CD8-positive, alpha-beta memory T cell (primary cell): Measurements from ENCODE around the gene MARK3. TPM values are rescaled to one million over a fixed set of nuclear protein-coding genes. Genes with fewer than 3 reads are reported as not detected.

ENCODE experiments used
- CTCF ChIA-PET: fragments of 350-600 bp; sonication (Branson Sonifier 250); formaldehyde crosslinking; loops from one replicate; lab custom pipeline; 2021; ENCODE audit warnings: antibody characterized with exemption; lab: Charles Lee
- POLR2A ChIA-PET: fragments of 350-600 bp; sonication (Branson Sonifier 250); formaldehyde crosslinking; loops from one replicate; lab custom pipeline; 2021; ENCODE audit warnings: antibody characterized with exemption; lab: Charles Lee
- DNase-seq, 5 donors: peaks; one replicate each; pipeline versions ENCODE4 v3.0.0 to v3.0.0-alpha.2; 2020 to 2022; ENCODE audit warnings: mixed read lengths in 1 of 5
- H3K27ac ChIP-seq: one replicate; pipeline ENCODE4 v1.7.0; 2013; ENCODE audit warnings: low read depth, mild to moderate bottlenecking, low read length, moderate library complexity
- H3K27me3 ChIP-seq: 2 replicates; pipeline ENCODE4 v1.7.0; 2013; ENCODE audit warnings: low read length, mild to moderate bottlenecking; ENCODE audit not compliant: insufficient read depth, poor library complexity, severe bottlenecking
- H3K36me3 ChIP-seq: 2 replicates; pipeline ENCODE4 v1.7.0; 2013; ENCODE audit warnings: mild to moderate bottlenecking, low read length, moderate library complexity; ENCODE audit not compliant: insufficient read depth
- H3K4me1 ChIP-seq: 2 replicates; pipeline ENCODE4 v1.7.0; 2013; ENCODE audit warnings: mild to moderate bottlenecking, low read length, moderate library complexity; ENCODE audit not compliant: insufficient read depth
- H3K4me3 ChIP-seq: 2 replicates; pipeline ENCODE4 v1.7.0; 2013; ENCODE audit warnings: mild to moderate bottlenecking, low read length
- H3K9me3 ChIP-seq: 2 replicates; pipeline ENCODE4 v1.7.0; 2013; ENCODE audit warnings: mild to moderate bottlenecking, low read length
- H3K27ac Mint-ChIP-seq, 8 donors: one replicate each; pipeline ENCODE4 v1.8.0; 2020 to 2021; ENCODE audit warnings: mixed read lengths in 8 of 8, mild to moderate bottlenecking in 6 of 8, inconsistent platforms in 3 of 8, moderate library complexity in 3 of 8
- H3K27me3 Mint-ChIP-seq, 2 donors: one replicate each; pipeline ENCODE4 v1.8.0; 2020 to 2021; ENCODE audit warnings: mixed read lengths in 2 of 2, mild to moderate bottlenecking in 1 of 2, moderate library complexity in 1 of 2
- H3K36me3 Mint-ChIP-seq, 3 donors: one replicate each; pipeline ENCODE4 v1.8.0; 2020 to 2021; ENCODE audit warnings: mixed read lengths in 3 of 3, inconsistent platforms in 1 of 3, mild to moderate bottlenecking in 1 of 3
- H3K4me1 Mint-ChIP-seq, 3 donors: one replicate each; pipeline ENCODE4 v1.8.0; 2020 to 2021; ENCODE audit warnings: mixed read lengths in 3 of 3, inconsistent platforms in 1 of 3, mild to moderate bottlenecking in 1 of 3
- H3K4me3 Mint-ChIP-seq, 7 donors: one replicate each; pipeline ENCODE4 v1.8.0; 2020 to 2021; ENCODE audit warnings: mixed read lengths in 7 of 7, mild to moderate bottlenecking in 6 of 7, moderate library complexity in 4 of 7, inconsistent platforms in 2 of 7
- H3K9me3 Mint-ChIP-seq, 5 donors: one replicate each; pipeline ENCODE4 v1.8.0; 2020 to 2022; ENCODE audit warnings: mixed read lengths in 5 of 5, mild to moderate bottlenecking in 3 of 5, moderate library complexity in 2 of 5, inconsistent platforms in 1 of 5
- polyA plus RNA-seq: library from polyadenylated mRNA; unstranded; fragments of 300-500 nt; fragmentation: Illumina TruSeq; gene quantifications from one replicate; pipeline ENCODE4 v1.2.3, GENCODE V29; 2021
- total RNA-seq, 2 experiments: library from RNA; stranded (reverse); gene quantifications; one replicate each; pipeline ENCODE4 v1.2.3, GENCODE V29; 2021

Gene MARK3
- total and polyA plus RNA-seq, 3 experiments from 2014 or later, result 45.7 to 92.7 (median 91.9) TPM

GRCh38 chr14:103392106-103392505 is 6.9 kb downstream of the MARK3 start:
- Mint-ChIP-seq H3K36me3 (no peaks in the 10 kb centered on the region), H3K4me3 (no peak overlapping the region), H3K27ac (peak overlapping the region in 4 of 8 donors; percentile 17 to 75 (median 36)), H3K27me3 (no peaks in the 10 kb centered on the region), H3K9me3 (no peaks in the 10 kb centered on the region), H3K4me1 (peaks cover 61 to 88% (median 77%) of the 10 kb centered on the region in 3 donors)
- no peaks in the 10 kb centered on the region for H3K36me3 ChIP-seq
- no peak for DNase-seq
- POLR2A ChIA-PET, result no interaction called here
- CTCF ChIA-PET, result interaction anchor here (0.7 to 5.9 kb wide), 5 partner anchors 13 to 56 kb away, joined by 3 to 51 read pairs (median 3); no protein-coding TSS in a partner anchor
- no peaks in the 10 kb centered on the region for H3K9me3 ChIP-seq
- H3K4me1 ChIP-seq, result peaks cover 65% of the 10 kb centered on the region
- no peak overlapping the region for H3K27ac ChIP-seq
- no peak overlapping the region for H3K4me3 ChIP-seq
- no peaks in the 10 kb centered on the region for H3K27me3 ChIP-seq

DNA sequence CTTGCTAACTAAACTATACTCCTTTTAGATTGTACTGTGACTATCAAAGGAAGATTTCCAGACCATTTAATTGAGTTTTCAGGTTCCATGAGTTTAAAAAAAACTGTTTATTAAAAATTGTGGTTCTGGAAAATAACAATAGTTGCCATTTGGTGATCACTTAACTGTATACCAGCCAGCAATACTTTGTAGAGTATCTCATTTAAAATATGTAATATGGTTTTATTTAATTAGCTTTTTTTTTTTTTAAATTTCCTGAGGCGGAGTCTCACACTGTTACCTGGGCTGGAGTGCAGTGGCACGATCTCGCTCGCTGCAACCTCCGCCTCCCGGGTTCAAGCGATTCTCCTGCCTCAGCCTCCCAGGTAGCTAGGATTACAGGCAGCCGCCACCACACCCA is 7.4 kb downstream of the MARK3 start:
- Histone ChIP-seq H3K4me3 (no peak overlapping the region), H3K9me3 (no peaks in the 10 kb centered on the region), H3K27ac (no peak overlapping the region), H3K27me3 (no peaks in the 10 kb centered on the region), H3K36me3 (no peaks in the 10 kb centered on the region), H3K4me1 (peaks cover 61% of the 10 kb centered on the region)
- DNase-seq, result no peak
- Mint-ChIP-seq H3K27me3 (no peaks in the 10 kb centered on the region), H3K4me1 (peaks cover 59 to 88% (median 77%) of the 10 kb centered on the region in 3 donors), H3K36me3 (no peaks in the 10 kb centered on the region), H3K4me3 (no peak overlapping the region), H3K9me3 (no peaks in the 10 kb centered on the region), H3K27ac (peak overlapping the region in 1 of 8 donors; percentile 17)
- POLR2A ChIA-PET, result interaction anchor here (0.7 kb wide), 1 partner anchor 888 kb away, joined by 4 read pairs; no protein-coding TSS in a partner anchor
- CTCF ChIA-PET, result interaction anchor here (1.2 to 5.9 kb wide), 5 partner anchors 13 to 98 kb away, joined by 3 to 51 read pairs (median 3); no protein-coding TSS in a partner anchor

GRCh38 chr14:103393070-103393469 is 7.9 kb downstream of the MARK3 start:
- POLR2A ChIA-PET, result interaction anchor here (0.7 kb wide), 1 partner anchor 889 kb away, joined by 4 read pairs; no protein-coding TSS in a partner anchor
- Histone ChIP-seq H3K36me3 (no peaks in the 10 kb centered on the region), H3K27me3 (no peaks in the 10 kb centered on the region), H3K9me3 (no peaks in the 10 kb centered on the region), H3K4me1 (peaks cover 59% of the 10 kb centered on the region), H3K27ac (no peak overlapping the region), H3K4me3 (no peak overlapping the region)
- CTCF ChIA-PET, result interaction anchor here (0.9 to 5.9 kb wide), 9 partner anchors 8 to 98 kb away, joined by 3 to 51 read pairs (median 4); partner anchors contain the start of genes EIF5 and MARK3
- H3K27me3 Mint-ChIP-seq, result no peaks in the 10 kb centered on the region
- no peak overlapping the region for H3K4me3 Mint-ChIP-seq
- H3K4me1 Mint-ChIP-seq, result peaks cover 61 to 88% (median 77%) of the 10 kb centered on the region in 3 donors
- peaks cover 0 to 2% (median 0%) of the 10 kb centered on the region in 3 donors for H3K36me3 Mint-ChIP-seq
- peak overlapping the region in 1 of 8 donors; percentile 12 for H3K27ac Mint-ChIP-seq
- DNase-seq, result no peak
- no peaks in the 10 kb centered on the region for H3K9me3 Mint-ChIP-seq

- POLR2A ChIA-PET, result interaction anchor here (1.1 kb wide), 1 partner anchor 22 kb away, joined by 3 read pairs; no protein-coding TSS in a partner anchor
Measured at GRCh38 chr14:103393676-103394626, 8.7 kb downstream of the MARK3 start.

DNA sequence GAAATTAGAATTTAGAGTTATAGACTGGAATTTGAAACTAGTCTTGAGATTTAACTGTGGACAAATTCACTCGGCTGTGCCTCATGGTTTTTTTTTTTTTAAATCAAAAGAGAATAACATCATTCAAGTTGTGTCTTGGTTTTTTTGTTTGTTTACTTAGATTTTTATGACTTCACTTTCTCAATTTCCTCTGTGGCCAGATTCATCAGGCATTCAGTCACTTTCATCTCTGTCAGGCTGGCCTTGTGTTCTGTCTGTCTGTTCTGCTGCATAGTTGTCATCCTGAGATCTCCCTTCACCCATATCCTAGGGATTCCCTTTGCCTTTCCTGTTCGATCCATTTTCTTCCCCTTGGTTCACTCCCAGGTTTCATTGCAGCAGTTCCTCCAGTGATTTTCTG is 10.0 kb downstream of the MARK3 start:
- peaks cover 0 to 5% (median 3%) of the 10 kb centered on the region in 3 donors for H3K36me3 Mint-ChIP-seq
- no peaks in the 10 kb centered on the region for H3K9me3 Mint-ChIP-seq
- no peaks in the 10 kb centered on the region for H3K27me3 ChIP-seq
- ChIA-PET POLR2A (no interaction called here), CTCF (no interaction called here)
- no peaks in the 10 kb centered on the region for H3K36me3 ChIP-seq
- peak in 1 of 5 donors; percentile 39 for DNase-seq
- H3K27ac Mint-ChIP-seq, result peak overlapping the region; percentile 33 to 84 (median 62)
- H3K27ac ChIP-seq, result no peak overlapping the region
- H3K4me3 Mint-ChIP-seq, result peak overlapping the region; percentile 1 to 77 (median 42)
- peaks cover 65 to 90% (median 84%) of the 10 kb centered on the region in 3 donors for H3K4me1 Mint-ChIP-seq
- no peak overlapping the region for H3K4me3 ChIP-seq
- H3K27me3 Mint-ChIP-seq, result no peaks in the 10 kb centered on the region
- no peaks in the 10 kb centered on the region for H3K9me3 ChIP-seq
- peaks cover 56% of the 10 kb centered on the region for H3K4me1 ChIP-seq

More at GRCh38 chr14:103393676-103394626, 8.7 kb downstream of the MARK3 start:
- Mint-ChIP-seq H3K27ac (peak overlapping the region; percentile 4 to 79 (median 50)), H3K4me1 (peaks cover 63 to 88% (median 77%) of the 10 kb centered on the region in 3 donors), H3K36me3 (peaks cover 0 to 3% (median 3%) of the 10 kb centered on the region in 3 donors), H3K4me3 (peak overlapping the region in 6 of 7 donors; percentile 1 to 60 (median 35)), H3K9me3 (no peaks in the 10 kb centered on the region), H3K27me3 (no peaks in the 10 kb centered on the region)
- Histone ChIP-seq H3K4me1 (peaks cover 57% of the 10 kb centered on the region), H3K36me3 (no peaks in the 10 kb centered on the region), H3K27ac (no peak overlapping the region), H3K4me3 (no peak overlapping the region), H3K9me3 (no peaks in the 10 kb centered on the region), H3K27me3 (no peaks in the 10 kb centered on the region)
- CTCF ChIA-PET, result interaction anchor here (0.9 to 5.9 kb wide), 7 partner anchors 9 to 99 kb away, joined by 3 to 51 read pairs (median 4); partner anchors contain the start of genes EIF5 and MARK3
- DNase-seq, result peak in 1 of 5 donors; percentile 23

GRCh38 chr14:103396463-103396862 is 11.2 kb downstream of the MARK3 start:
- Mint-ChIP-seq H3K27me3 (no peaks in the 10 kb centered on the region), H3K9me3 (no peaks in the 10 kb centered on the region), H3K36me3 (peaks cover 0 to 6% (median 3%) of the 10 kb centered on the region in 3 donors), H3K4me1 (peaks cover 69 to 91% (median 85%) of the 10 kb centered on the region in 3 donors), H3K27ac (peak overlapping the region in 4 of 8 donors; percentile 33 to 68 (median 46)), H3K4me3 (peak overlapping the region in 4 of 7 donors; percentile 15 to 62 (median 34))
- POLR2A ChIA-PET, result no interaction called here
- Histone ChIP-seq H3K27me3 (no peaks in the 10 kb centered on the region), H3K27ac (no peak overlapping the region), H3K4me3 (no peak overlapping the region), H3K4me1 (peaks cover 64% of the 10 kb centered on the region), H3K36me3 (no peaks in the 10 kb centered on the region), H3K9me3 (no peaks in the 10 kb centered on the region)
- CTCF ChIA-PET, result interaction anchor here (0.9 to 1.5 kb wide), 2 partner anchors 8 to 12 kb away, joined by 3 read pairs; no protein-coding TSS in a partner anchor
- no peak for DNase-seq

DNA sequence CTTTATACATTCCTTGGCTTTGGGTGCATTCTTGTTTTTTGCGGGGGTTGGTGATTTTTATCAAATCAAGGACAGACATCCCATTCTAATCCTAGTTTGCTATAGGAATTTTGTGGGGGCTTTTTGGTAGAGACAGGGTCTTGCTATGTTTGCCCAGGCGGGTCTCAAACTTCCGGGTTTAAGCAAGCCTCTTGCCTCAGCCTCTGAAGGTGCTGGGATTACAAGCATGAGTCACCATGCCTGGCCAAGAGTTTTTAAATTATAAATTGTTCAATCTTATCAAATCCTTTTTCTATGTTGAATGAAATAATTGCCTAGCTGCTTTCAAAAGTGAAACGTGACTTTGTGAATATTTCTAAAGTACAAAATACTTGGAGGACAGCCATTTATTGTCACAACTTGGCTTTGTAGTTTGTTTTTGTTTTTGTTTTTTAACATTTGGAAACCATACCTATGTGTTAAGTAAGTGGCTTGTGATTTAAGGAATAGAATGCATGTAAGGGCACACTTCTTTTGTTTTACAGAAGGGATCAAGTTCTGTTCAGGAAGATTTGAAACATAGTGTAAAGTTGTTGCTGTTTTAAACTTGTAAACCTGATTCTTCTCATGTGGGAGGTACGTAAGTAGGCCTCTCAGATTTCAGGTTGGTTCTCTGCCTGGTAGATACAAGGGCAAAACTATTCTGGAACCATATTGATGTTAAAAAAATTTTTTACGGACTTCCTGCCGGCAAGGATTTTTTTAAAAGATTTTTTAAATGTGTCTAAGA is 13.4 kb downstream of the MARK3 start:
- H3K4me3 ChIP-seq, result no peak overlapping the region
- peak overlapping the region in 2 of 7 donors; percentile 4 to 12 for H3K4me3 Mint-ChIP-seq
- H3K4me1 Mint-ChIP-seq, result peaks cover 73 to 96% (median 92%) of the 10 kb centered on the region in 3 donors
- H3K27me3 Mint-ChIP-seq, result no peaks in the 10 kb centered on the region
- no peaks in the 10 kb centered on the region for H3K9me3 Mint-ChIP-seq
- H3K27me3 ChIP-seq, result no peaks in the 10 kb centered on the region
- H3K9me3 ChIP-seq, result no peaks in the 10 kb centered on the region
- H3K36me3 Mint-ChIP-seq, result peaks cover 0 to 6% (median 3%) of the 10 kb centered on the region in 3 donors
- no peaks in the 10 kb centered on the region for H3K36me3 ChIP-seq
- no peak for DNase-seq
- POLR2A ChIA-PET, result no interaction called here
- no peak overlapping the region for H3K27ac ChIP-seq
- peaks cover 76% of the 10 kb centered on the region for H3K4me1 ChIP-seq
- peak overlapping the region in 3 of 8 donors; percentile 0 to 24 (median 18) for H3K27ac Mint-ChIP-seq
- CTCF ChIA-PET, result interaction anchor here (1.2 kb wide), 1 partner anchor 10 kb away, joined by 4 read pairs; no protein-coding TSS in a partner anchor
